Fibroblast of villous mesenchyme (primary cell): ENCODE measurements around the gene CFAP74. TPM values are rescaled to one million over a fixed set of nuclear protein-coding genes. Genes with fewer than 3 reads are reported as not detected.

Source experiments
- DNase-seq: peaks from one replicate; pipeline ENCODE4 v3.0.0-alpha.2; 2010; ENCODE audit warnings: low read depth
- H3K4me3 ChIP-seq: 2 replicates; pipeline ENCODE4 v1.5.1; 2011; ENCODE audit warnings: low read depth, mild to moderate bottlenecking, low read length
- total RNA-seq: library from RNA; depleted of rRNA; stranded (reverse); fragments of >200 nt; gene quantifications from 2 replicates; pipeline ENCODE4 v1.2.3, GENCODE V29; 2012
- TF ChIP-seq, protein P1 (sequence below): IDR thresholded peaks from 2 replicates; pipeline ENCODE4 v1.5.1; 2012; ENCODE audit warnings: low read depth, mild to moderate bottlenecking, low read length; ENCODE audit not compliant: insufficient read depth

Gene CFAP74
- total RNA-seq, 1 donor: not detected

GRCh38 chr1:1927751-1928150 lies 75.8 kb downstream of the CFAP74 start:
- DNase-seq: no peak
- TF ChIP-seq, protein P1, sequence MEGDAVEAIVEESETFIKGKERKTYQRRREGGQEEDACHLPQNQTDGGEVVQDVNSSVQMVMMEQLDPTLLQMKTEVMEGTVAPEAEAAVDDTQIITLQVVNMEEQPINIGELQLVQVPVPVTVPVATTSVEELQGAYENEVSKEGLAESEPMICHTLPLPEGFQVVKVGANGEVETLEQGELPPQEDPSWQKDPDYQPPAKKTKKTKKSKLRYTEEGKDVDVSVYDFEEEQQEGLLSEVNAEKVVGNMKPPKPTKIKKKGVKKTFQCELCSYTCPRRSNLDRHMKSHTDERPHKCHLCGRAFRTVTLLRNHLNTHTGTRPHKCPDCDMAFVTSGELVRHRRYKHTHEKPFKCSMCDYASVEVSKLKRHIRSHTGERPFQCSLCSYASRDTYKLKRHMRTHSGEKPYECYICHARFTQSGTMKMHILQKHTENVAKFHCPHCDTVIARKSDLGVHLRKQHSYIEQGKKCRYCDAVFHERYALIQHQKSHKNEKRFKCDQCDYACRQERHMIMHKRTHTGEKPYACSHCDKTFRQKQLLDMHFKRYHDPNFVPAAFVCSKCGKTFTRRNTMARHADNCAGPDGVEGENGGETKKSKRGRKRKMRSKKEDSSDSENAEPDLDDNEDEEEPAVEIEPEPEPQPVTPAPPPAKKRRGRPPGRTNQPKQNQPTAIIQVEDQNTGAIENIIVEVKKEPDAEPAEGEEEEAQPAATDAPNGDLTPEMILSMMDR: no peak
- no peak overlapping the region for H3K4me3 ChIP-seq

DNA sequence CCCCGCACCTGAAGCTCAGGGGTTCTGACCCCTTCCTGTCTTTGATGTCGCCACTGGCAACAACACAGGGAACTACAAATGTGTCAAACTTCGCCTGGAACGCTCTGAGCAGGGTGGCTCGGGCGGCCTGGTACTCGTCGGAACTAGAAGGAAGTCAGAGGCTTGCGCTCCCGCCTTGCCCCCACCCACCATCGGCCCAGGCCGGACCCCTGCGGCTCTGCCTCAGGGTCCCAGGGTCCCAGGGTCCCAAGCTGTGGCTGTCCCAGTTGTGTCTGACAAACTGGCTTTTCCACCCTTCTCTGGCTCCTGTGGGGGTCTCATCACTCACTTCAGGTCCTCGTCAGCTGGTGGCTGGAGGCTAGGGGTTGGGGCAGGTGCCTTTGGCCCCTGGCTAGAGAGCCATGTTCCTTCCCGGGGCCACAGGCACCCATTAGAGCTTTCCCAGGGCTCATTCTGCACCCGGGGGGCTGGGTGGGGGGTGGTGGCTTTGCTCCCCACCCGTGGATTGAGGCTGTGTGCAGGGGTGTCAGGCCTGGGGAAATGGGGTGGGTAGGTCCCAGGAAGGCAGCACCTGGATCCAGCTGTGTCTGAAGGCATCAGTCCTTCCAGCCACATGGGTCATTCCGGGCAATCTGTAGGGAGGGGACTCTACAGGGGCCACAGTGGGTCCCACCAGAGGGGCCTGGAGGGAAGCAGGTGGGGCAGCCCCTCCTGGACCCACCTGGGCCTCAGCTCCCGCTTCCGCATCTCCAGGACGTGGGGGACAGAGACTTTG lies 76.5 kb downstream of the CFAP74 start:
- DNase-seq: no peak
- TF ChIP-seq, protein P1: no peak
- H3K4me3 ChIP-seq: no peak overlapping the region

DNA sequence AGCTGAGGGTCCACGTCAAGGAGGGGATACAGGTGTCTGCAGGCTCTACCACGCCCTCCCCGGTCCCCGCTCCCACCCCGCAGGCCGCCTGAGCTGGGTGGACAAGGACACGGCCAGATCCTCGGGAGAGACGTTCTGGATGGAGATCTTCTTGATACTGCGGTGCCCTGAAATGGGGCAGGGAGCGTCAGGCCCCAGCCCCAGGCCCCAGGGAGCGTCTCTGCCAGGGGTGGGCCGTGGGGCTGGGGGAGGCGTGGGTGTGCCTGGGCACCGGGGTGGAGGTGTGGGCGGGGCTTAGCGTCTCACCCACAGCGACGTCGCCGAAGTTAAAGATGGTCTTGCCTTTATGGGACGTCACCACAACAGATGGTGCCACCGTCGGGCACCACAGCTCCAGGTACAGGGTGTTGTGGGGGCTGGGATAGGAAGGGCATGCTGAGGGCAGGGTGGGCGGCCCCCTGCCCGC lies 77.2 kb downstream of the CFAP74 start:
- H3K4me3 ChIP-seq: no peak overlapping the region
- TF ChIP-seq, protein P1: no peak

GRCh38 chr1:1925437-1926345 lies 77.9 kb downstream of the CFAP74 start:
- no peak overlapping the region for H3K4me3 ChIP-seq
- no peak for DNase-seq
- TF ChIP-seq, protein P1: no peak

More for the DNA sequence above, 77.2 kb downstream of the CFAP74 start:
- no peak for DNase-seq

DNA sequence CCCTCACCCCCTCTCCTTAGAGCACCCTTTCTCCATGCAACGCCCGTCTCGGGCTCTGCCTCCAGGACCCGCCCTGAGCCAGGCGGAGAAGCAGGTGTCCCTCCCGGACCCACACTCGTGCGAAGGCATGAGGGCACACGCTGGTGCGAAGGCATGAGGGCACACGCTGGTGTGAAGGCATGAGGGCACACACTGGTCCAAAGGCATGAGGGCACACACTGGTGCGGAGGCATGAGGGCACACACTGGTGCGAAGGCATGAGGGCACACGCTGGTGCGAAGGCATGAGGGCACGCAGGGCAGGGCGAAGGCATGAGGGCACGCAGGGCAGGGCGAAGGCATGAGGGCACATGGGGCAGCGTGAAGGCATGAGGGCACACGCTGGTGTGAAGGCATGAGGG lies 78.7 kb downstream of the CFAP74 start:
- no peak overlapping the region for H3K4me3 ChIP-seq
- DNase-seq: no peak
- TF ChIP-seq, protein P1: no peak

DNA sequence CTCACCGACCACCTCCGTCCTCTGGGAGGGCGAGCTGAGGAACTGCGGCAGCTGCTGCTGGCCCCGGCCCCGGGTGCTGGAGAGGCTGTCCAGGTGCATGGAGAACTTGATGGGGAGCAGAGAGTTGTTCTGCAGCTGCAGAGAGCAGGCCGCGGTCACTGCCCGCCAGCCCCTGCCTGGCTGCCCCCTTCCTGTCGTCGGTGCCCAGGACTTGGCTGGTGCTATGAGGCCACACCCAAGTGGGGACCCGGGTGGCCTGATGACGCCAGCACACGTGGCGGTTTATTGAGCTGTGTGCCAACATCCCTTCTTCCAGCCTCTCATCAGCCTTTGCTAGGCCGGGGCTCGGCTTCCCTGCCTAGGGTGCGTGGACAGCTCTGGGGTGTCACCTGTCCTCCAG lies 79.2 kb downstream of the CFAP74 start:
- TF ChIP-seq, protein P1: no peak
- no peak for DNase-seq
- no peak overlapping the region for H3K4me3 ChIP-seq
